SK-N-SH treated with all-trans-retinoic acid at 6 μM for 48 hours (cell line): ENCODE measurements around the gene SPEN.

Source experiments
- CREB5 ChIP-seq: fragments of 250-450 bp; sonication (Bioruptor Pico); IDR thresholded peaks from 2 replicates; pipeline ENCODE4 v1.5.1; 2020; ENCODE audit warnings: low read depth, mild to moderate bottlenecking, moderate library complexity
- RARB ChIP-seq: fragments of 250-450 bp; sonication (Bioruptor Pico); IDR thresholded peaks from 2 replicates; pipeline ENCODE4 v1.8.0; 2021; ENCODE audit warnings: mild to moderate bottlenecking, moderate library complexity
- ZFP3 ChIP-seq: fragments of 250-450 bp; sonication (Bioruptor Pico); IDR thresholded peaks from 2 replicates; pipeline ENCODE4 v1.5.0; 2020; ENCODE audit warnings: mild to moderate bottlenecking, moderate library complexity
- ZFP30 ChIP-seq: fragments of 450-650 bp; formaldehyde crosslinking; IDR thresholded peaks from 2 replicates; pipeline ENCODE4 v1.5.0; 2022; ENCODE audit warnings: mild to moderate bottlenecking, moderate library complexity
- ZNF565 ChIP-seq: fragments of 450-650 bp; formaldehyde crosslinking; conservative IDR thresholded peaks from 2 replicates; pipeline ENCODE4 v1.5.0; 2020; ENCODE audit warnings: low read depth, mild to moderate bottlenecking, moderate library complexity
- ZNF70 ChIP-seq: fragments of 450-650 bp; formaldehyde crosslinking; IDR thresholded peaks from 2 replicates; pipeline ENCODE4 v1.5.0; 2020; ENCODE audit warnings: mild to moderate bottlenecking, moderate library complexity
- ZNF8 ChIP-seq: fragments of 450-650 bp; formaldehyde crosslinking; IDR thresholded peaks from 2 replicates; pipeline ENCODE4 v1.5.0; 2020; ENCODE audit warnings: mild to moderate bottlenecking, moderate library complexity
- TF ChIP-seq, protein P1 (sequence below): fragments of 250-450 bp; sonication (Bioruptor Pico); IDR thresholded peaks from 2 replicates; pipeline ENCODE4 v1.8.0; 2020; ENCODE audit warnings: mild to moderate bottlenecking, moderate library complexity, borderline replicate concordance

DNA sequence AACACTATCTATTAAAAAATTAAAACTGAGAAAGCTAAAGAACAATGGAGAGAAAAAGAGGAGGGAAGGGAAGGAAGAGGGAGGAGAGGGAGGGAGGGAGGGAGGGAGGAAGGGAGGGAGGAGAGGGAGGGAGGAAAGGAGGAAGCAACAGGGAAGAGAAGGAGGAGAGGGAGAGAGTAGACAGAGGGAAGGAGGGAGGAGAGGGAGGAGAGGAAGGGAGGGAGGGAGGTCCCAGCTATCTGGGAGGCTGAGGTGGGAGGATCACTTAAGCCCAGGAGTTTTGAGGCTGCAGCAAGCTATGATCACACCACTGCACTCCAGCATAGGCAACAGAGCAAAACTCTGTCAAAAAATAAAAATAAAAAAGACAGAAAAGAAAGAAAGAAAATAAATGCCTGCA lies 111.9 kb downstream of the SPEN start:
- TF ChIP-seq, protein P1, sequence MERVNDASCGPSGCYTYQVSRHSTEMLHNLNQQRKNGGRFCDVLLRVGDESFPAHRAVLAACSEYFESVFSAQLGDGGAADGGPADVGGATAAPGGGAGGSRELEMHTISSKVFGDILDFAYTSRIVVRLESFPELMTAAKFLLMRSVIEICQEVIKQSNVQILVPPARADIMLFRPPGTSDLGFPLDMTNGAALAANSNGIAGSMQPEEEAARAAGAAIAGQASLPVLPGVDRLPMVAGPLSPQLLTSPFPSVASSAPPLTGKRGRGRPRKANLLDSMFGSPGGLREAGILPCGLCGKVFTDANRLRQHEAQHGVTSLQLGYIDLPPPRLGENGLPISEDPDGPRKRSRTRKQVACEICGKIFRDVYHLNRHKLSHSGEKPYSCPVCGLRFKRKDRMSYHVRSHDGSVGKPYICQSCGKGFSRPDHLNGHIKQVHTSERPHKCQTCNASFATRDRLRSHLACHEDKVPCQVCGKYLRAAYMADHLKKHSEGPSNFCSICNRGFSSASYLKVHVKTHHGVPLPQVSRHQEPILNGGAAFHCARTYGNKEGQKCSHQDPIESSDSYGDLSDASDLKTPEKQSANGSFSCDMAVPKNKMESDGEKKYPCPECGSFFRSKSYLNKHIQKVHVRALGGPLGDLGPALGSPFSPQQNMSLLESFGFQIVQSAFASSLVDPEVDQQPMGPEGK (CRISPR knock-in tag) = no peak
- TF ChIP-seq ZNF8 (CRISPR knock-in tag) = no peak
- TF ChIP-seq RARB (CRISPR knock-in tag) = no peak
- TF ChIP-seq ZFP30 = no peak
- no peak for TF ChIP-seq CREB5 (CRISPR knock-in tag)
- TF ChIP-seq ZFP3 (CRISPR knock-in tag) = no peak
- TF ChIP-seq ZNF565 = no peak
- TF ChIP-seq ZNF70 (CRISPR knock-in tag) = no peak
